Nephron (organoid): Measurements from ENCODE around the gene ATP10B.

Experiments used
- H3K27ac Mint-ChIP-seq, 3 experiments: 2 replicates each; pipeline ENCODE4 v1.8.0; 2020; ENCODE audit warnings: mixed read lengths in 3 of 3, mild to moderate bottlenecking in 2 of 3, moderate library complexity in 1 of 3
- H3K27me3 Mint-ChIP-seq: 2 replicates; pipeline ENCODE4 v1.8.0; 2021; ENCODE audit warnings: low read depth, mild to moderate bottlenecking, moderate library complexity, mixed read lengths
- H3K36me3 Mint-ChIP-seq: 2 replicates; pipeline ENCODE4 v1.8.0; 2020; ENCODE audit warnings: low read depth, mixed read lengths
- H3K4me1 Mint-ChIP-seq: 2 replicates; pipeline ENCODE4 v1.8.0; 2020; ENCODE audit warnings: mixed read lengths
- H3K4me3 Mint-ChIP-seq, 3 experiments: 2 replicates each; pipeline ENCODE4 v1.8.0; 2020; ENCODE audit warnings: mild to moderate bottlenecking in 3 of 3, mixed read lengths in 3 of 3, moderate library complexity in 2 of 3
- H3K9me3 Mint-ChIP-seq: 2 replicates; pipeline ENCODE4 v1.8.0; 2020; ENCODE audit warnings: mixed read lengths
- CTCF ChIP-seq, 3 experiments: fragments of 200-600 bp; sonication (generic); IDR thresholded peaks; one replicate each; pipeline ENCODE4 v1.5.0; 2021; ENCODE audit warnings: antibody characterized with exemption in 3 of 3; ENCODE audit not compliant: unreplicated experiment in 3 of 3

The ATP10B gene

GRCh38 chr5:160550075-160550474, 301.9 kb downstream of the ATP10B start:
- TF ChIP-seq CTCF (IDR thresholded peaks at IDR 0.05; ENCODE audit: unreplicated experiment in 3 of 3): no peak
- no peaks in the 10 kb centered on the region for H3K9me3 Mint-ChIP-seq
- H3K27ac Mint-ChIP-seq: no peak overlapping the region
- H3K27me3 Mint-ChIP-seq: peaks cover 11% of the 10 kb centered on the region
- no peaks in the 10 kb centered on the region for H3K36me3 Mint-ChIP-seq
- H3K4me1 Mint-ChIP-seq: no peaks in the 10 kb centered on the region
- no peak overlapping the region for H3K4me3 Mint-ChIP-seq

GRCh38 chr5:160548949-160549645, 302.9 kb downstream of the ATP10B start:
- no peak overlapping the region for H3K4me3 Mint-ChIP-seq
- no peaks in the 10 kb centered on the region for H3K36me3 Mint-ChIP-seq
- no peaks in the 10 kb centered on the region for H3K4me1 Mint-ChIP-seq
- H3K27me3 Mint-ChIP-seq: peaks cover 12% of the 10 kb centered on the region
- H3K27ac Mint-ChIP-seq: no peak overlapping the region
- no peak for TF ChIP-seq CTCF (IDR thresholded peaks at IDR 0.05; ENCODE audit: unreplicated experiment in 3 of 3)
- no peaks in the 10 kb centered on the region for H3K9me3 Mint-ChIP-seq

GRCh38 chr5:160547872-160548271, 304.1 kb downstream of the ATP10B start:
- H3K36me3 Mint-ChIP-seq: no peaks in the 10 kb centered on the region
- H3K27me3 Mint-ChIP-seq: peaks cover 15% of the 10 kb centered on the region
- H3K27ac Mint-ChIP-seq: no peak overlapping the region
- no peaks in the 10 kb centered on the region for H3K9me3 Mint-ChIP-seq
- no peak overlapping the region for H3K4me3 Mint-ChIP-seq
- no peak for TF ChIP-seq CTCF (IDR thresholded peaks at IDR 0.05; ENCODE audit: unreplicated experiment in 3 of 3)
- no peaks in the 10 kb centered on the region for H3K4me1 Mint-ChIP-seq

- no peaks in the 10 kb centered on the region for H3K9me3 Mint-ChIP-seq
- no peak for TF ChIP-seq CTCF (IDR thresholded peaks at IDR 0.05; ENCODE audit: unreplicated experiment in 3 of 3)
- no peak overlapping the region for H3K4me3 Mint-ChIP-seq
- no peaks in the 10 kb centered on the region for H3K36me3 Mint-ChIP-seq
- no peak overlapping the region for H3K27ac Mint-ChIP-seq
- H3K4me1 Mint-ChIP-seq: no peaks in the 10 kb centered on the region
- H3K27me3 Mint-ChIP-seq: peaks cover 15% of the 10 kb centered on the region
These were observed 304.9 kb downstream of the ATP10B start for GRCh38 chr5:160547061-160547460.

GRCh38 chr5:160545832-160546231, 306.2 kb downstream of the ATP10B start:
- Mint-ChIP-seq H3K27me3 (peaks cover 15% of the 10 kb centered on the region), H3K27ac (no peak overlapping the region), H3K4me3 (no peak overlapping the region), H3K9me3 (no peaks in the 10 kb centered on the region), H3K4me1 (no peaks in the 10 kb centered on the region), H3K36me3 (no peaks in the 10 kb centered on the region)
- TF ChIP-seq CTCF (IDR thresholded peaks at IDR 0.05; ENCODE audit: unreplicated experiment in 3 of 3): no peak

GRCh38 chr5:160543395-160543794, 308.6 kb downstream of the ATP10B start:
- Mint-ChIP-seq H3K4me3 (no peak overlapping the region), H3K27ac (no peak overlapping the region), H3K9me3 (no peaks in the 10 kb centered on the region), H3K4me1 (no peaks in the 10 kb centered on the region), H3K27me3 (peaks cover 14% of the 10 kb centered on the region), H3K36me3 (no peaks in the 10 kb centered on the region)
- no peak for TF ChIP-seq CTCF (IDR thresholded peaks at IDR 0.05; ENCODE audit: unreplicated experiment in 3 of 3)
